HepG2 (cell line): ENCODE measurements around the gene NINL.

Experiments used
- CHD4 ChIP-seq: fragments of 200-600 bp; sonication (generic); IDR thresholded peaks from 2 replicates; pipeline ENCODE4 v1.7.0; 2017; ENCODE audit warnings: mild to moderate bottlenecking, low read length, borderline replicate concordance
- ZNF24 ChIP-seq: fragments of 450-650 bp; IDR thresholded peaks from 2 replicates; pipeline ENCODE4 v1.6.1; 2017; ENCODE audit warnings: antibody characterized with exemption, mild to moderate bottlenecking
- ZNF451 ChIP-seq: sonication (generic); formaldehyde crosslinking; IDR thresholded peaks from 2 replicates; pipeline ENCODE4 v1.5.0; 2020; ENCODE audit warnings: mild to moderate bottlenecking, missing genetic modification reagents

GRCh38 chr20:25563876-25564275, 21.5 kb downstream of the NINL start:
- TF ChIP-seq ZNF451 (CRISPR knock-in tag) (no peak), ZNF24 (no peak), CHD4 (no peak)
